ENCODE data around the gene FAM131B.

- no peak for TF ChIP-seq CTCF (IDR thresholded peaks at IDR 0.05; ENCODE audit: insufficient read depth, low read length)
- TF ChIP-seq POLR2AphosphoS5 (IDR thresholded peaks at IDR 0.05; ENCODE audit: low read depth): no peak
These were observed 26.1 kb upstream of the FAM131B start for GRCh38 chr7:143388491-143389101.
